Loucy (cell line): Measurements from ENCODE around the gene C4orf36.

Source experiments
- CTCF ChIP-seq: fragments of 200-600 bp; sonication (generic); conservative IDR thresholded peaks from 2 replicates; pipeline ENCODE4 v1.5.1; 2014; ENCODE audit warnings: mild to moderate bottlenecking, antibody characterized with exemption, low read length
- EZH2phosphoT487 ChIP-seq: fragments of 200-600 bp; IDR thresholded peaks from 2 replicates; pipeline ENCODE4 v1.6.1; 2018; ENCODE audit warnings: antibody characterized with exemption, mild to moderate bottlenecking, moderate library complexity, borderline replicate concordance

DNA sequence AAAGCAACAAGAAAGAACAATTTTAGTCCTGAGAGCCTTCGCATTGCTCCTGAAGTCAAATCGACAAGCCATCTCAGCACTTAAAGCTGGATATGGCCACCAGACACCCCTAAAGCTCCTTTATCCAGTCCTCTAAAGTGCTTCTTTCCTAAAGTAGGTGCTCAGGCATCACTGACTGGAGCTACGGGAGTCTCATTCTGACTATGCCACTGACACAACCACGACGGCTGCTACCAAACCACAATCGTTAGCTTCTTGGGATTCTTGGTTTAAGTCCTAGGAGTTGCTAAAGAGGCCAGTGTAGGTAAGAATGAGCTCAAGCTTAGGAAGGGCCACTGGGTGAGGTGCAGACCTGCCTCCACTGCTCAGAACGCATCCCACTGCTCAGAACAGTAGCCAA, 44.1 kb downstream of the C4orf36 start:
- TF ChIP-seq CTCF (no peak), EZH2phosphoT487 (no peak)
